Muscle layer of duodenum (tissue), 2 donors: Measurements from ENCODE around the gene DCAF10.
A peak's percentile ranks its signal among the peaks of the same experiment; 100 is the strongest.
"Not testable (repeated sequence)": the region's sequence is repeated elsewhere in the genome, so short reads cannot be mapped to it uniquely, and the experiment has no call there.

Source experiments
- H3K27ac ChIP-seq: one replicate; pipeline ENCODE4 v1.7.0; 2013; ENCODE audit warnings: mild to moderate bottlenecking, low read length
- H3K27me3 ChIP-seq: one replicate; pipeline ENCODE4 v1.7.0; 2013; ENCODE audit warnings: low read depth, mild to moderate bottlenecking, control low read depth, low read length
- H3K36me3 ChIP-seq, 2 donors: one replicate each; pipeline ENCODE4 v1.7.0; 2013; ENCODE audit warnings: low read length in 2 of 2, control low read depth in 1 of 2, mild to moderate bottlenecking in 1 of 2; ENCODE audit not compliant: insufficient read depth in 2 of 2, control insufficient read depth in 1 of 2
- H3K4me1 ChIP-seq, 2 donors: one replicate each; pipeline ENCODE4 v1.7.0; 2013; ENCODE audit warnings: low read length in 2 of 2, mild to moderate bottlenecking in 2 of 2, control low read depth in 1 of 2, moderate library complexity in 1 of 2; ENCODE audit not compliant: insufficient read depth in 2 of 2, control insufficient read depth in 1 of 2
- H3K4me3 ChIP-seq, 2 donors: one replicate each; pipeline ENCODE4 v1.7.0; 2013; ENCODE audit warnings: low read length in 2 of 2, low read depth in 1 of 2, mild to moderate bottlenecking in 1 of 2
- H3K9me3 ChIP-seq, 2 donors: one replicate each; pipeline ENCODE4 v1.7.0; 2013; ENCODE audit warnings: low read length in 2 of 2, control low read depth in 1 of 2, mild to moderate bottlenecking in 1 of 2; ENCODE audit not compliant: control insufficient read depth in 1 of 2
- donor health status: healthy.

DCAF10 gene

DNA sequence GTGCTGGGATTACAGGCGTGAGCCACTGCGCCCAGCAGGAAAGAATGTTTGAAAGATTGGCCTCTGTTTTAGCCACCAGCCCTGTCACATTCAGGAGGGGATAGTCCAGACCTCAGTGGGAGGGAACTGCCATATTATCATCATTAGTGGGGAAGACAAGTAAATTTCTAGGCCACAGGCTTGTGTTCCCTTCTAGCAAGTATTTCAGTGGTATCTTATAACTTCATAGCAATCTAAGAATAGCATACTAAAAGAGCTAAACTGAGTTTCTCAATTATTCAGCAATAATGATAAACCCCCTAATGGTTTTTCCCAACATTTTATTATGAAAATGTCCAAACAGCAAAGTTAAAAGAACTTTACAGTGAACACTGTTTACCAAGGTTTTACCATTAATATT is 73.4 kb downstream of the DCAF10 start:
- no peaks in the 10 kb centered on the region for H3K36me3 ChIP-seq
- no peaks in the 10 kb centered on the region for H3K4me1 ChIP-seq
- H3K27me3 ChIP-seq, result no peaks in the 10 kb centered on the region
- no peak overlapping the region for H3K4me3 ChIP-seq
- H3K27ac ChIP-seq, result no peak overlapping the region
- H3K9me3 ChIP-seq, result no peaks in the 10 kb centered on the region

- Histone ChIP-seq H3K4me3 (no peak overlapping the region), H3K27ac (no peak overlapping the region), H3K36me3 (peaks cover 4 to 8% of the 10 kb centered on the region in 2 donors), H3K9me3 (no peaks in the 10 kb centered on the region), H3K4me1 (no peaks in the 10 kb centered on the region), H3K27me3 (no peaks in the 10 kb centered on the region)
These were observed 75.8 kb downstream of the DCAF10 start for GRCh38 chr9:37876376-37876775.

DNA sequence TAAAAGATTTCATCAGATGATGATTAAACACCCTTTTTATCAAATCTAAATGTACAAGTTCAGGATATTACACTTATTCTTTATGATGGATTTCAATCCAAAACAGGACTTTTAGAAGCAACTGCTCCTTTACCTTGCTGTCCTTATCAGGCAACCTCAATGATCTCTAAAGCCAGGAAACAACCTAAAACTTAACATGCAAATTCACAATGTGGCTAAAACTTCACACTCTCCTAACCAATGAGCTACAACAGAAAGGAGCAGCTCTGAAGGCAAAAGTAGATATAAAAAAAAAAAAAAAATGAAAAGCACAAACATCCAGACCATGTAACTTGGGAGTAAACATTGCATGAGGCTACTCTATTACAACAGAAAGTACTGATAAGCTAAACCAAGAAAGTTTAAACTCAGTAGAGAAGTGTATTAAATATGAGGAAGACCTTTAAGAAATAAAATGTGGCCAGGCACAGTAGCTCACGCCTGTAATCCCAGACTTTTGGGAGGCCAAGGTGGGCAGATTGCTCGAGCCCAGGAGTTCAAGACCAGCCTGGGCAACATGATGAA is 80.4 kb downstream of the DCAF10 start:
- Histone ChIP-seq H3K4me1 (no peaks in the 10 kb centered on the region), H3K4me3 (no peak overlapping the region), H3K27ac (no peak overlapping the region), H3K36me3 (peaks cover 4 to 21% of the 10 kb centered on the region in 2 donors), H3K27me3 (no peaks in the 10 kb centered on the region), H3K9me3 (no peaks in the 10 kb centered on the region)

DNA sequence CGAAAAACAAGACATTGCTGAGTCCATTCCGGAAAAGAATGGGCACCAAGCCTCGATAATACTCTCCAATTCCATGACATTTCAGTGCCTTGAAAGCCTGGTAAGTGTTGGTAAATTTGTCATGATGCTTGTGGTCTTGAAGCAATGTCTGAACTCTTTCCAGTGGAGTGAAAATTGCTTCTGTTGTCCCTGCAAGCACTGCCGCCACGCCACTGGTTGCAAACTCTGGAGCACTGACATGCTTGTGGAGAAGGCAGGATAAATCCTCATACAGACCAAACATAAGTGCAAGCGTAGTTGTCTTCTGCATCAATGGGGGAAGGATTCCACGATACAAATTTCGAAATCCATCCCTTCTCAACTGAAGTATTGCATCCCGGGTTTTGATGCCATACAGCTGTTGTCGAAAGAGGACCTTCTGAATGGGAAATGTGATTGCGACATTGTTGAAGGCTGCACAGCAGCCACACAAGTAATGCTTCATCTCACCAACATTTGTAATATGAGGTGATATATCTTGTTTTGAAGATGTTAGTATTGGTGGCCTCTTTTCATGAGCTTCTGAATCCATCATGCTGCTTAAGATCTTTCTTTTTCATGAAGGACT is 87.5 kb downstream of the DCAF10 start:
- H3K27ac ChIP-seq, H3K4me1 ChIP-seq, H3K9me3 ChIP-seq, H3K4me3 ChIP-seq, H3K27me3 ChIP-seq: not testable (repeated sequence)
- H3K36me3 ChIP-seq, result peaks cover 15 to 24% of the 10 kb centered on the region in 2 donors

GRCh38 chr9:37889536-37889935 is 88.9 kb downstream of the DCAF10 start:
- no peak overlapping the region for H3K4me3 ChIP-seq
- no peaks in the 10 kb centered on the region for H3K27me3 ChIP-seq
- H3K4me1 ChIP-seq, result no peaks in the 10 kb centered on the region
- H3K36me3 ChIP-seq, result peaks cover 25 to 36% of the 10 kb centered on the region in 2 donors
- no peak overlapping the region for H3K27ac ChIP-seq
- H3K9me3 ChIP-seq, result no peaks in the 10 kb centered on the region

GRCh38 chr9:37891042-37891441 is 90.4 kb downstream of the DCAF10 start:
- H3K4me3 ChIP-seq, H3K9me3 ChIP-seq, H3K27ac ChIP-seq, H3K4me1 ChIP-seq, H3K27me3 ChIP-seq: not testable (repeated sequence)
- H3K36me3 ChIP-seq, result peaks cover 32 to 33% of the 10 kb centered on the region in 2 donors

- Histone ChIP-seq H3K27ac (no peak overlapping the region), H3K4me3 (no peak overlapping the region), H3K27me3 (no peaks in the 10 kb centered on the region), H3K4me1 (no peaks in the 10 kb centered on the region), H3K36me3 (peaks cover 35 to 38% of the 10 kb centered on the region in 2 donors), H3K9me3 (no peaks in the 10 kb centered on the region)
These were observed 91.5 kb downstream of the DCAF10 start for GRCh38 chr9:37892063-37892462.

- no peaks in the 10 kb centered on the region for H3K27me3 ChIP-seq
- H3K4me3 ChIP-seq, result no peak overlapping the region
- H3K27ac ChIP-seq, result no peak overlapping the region
- peaks cover 34 to 40% of the 10 kb centered on the region in 2 donors for H3K36me3 ChIP-seq
- no peaks in the 10 kb centered on the region for H3K9me3 ChIP-seq
- peaks cover 0 to 7% of the 10 kb centered on the region in 2 donors for H3K4me1 ChIP-seq
These were observed 97.1 kb downstream of the DCAF10 start for GRCh38 chr9:37897665-37898064.

DNA sequence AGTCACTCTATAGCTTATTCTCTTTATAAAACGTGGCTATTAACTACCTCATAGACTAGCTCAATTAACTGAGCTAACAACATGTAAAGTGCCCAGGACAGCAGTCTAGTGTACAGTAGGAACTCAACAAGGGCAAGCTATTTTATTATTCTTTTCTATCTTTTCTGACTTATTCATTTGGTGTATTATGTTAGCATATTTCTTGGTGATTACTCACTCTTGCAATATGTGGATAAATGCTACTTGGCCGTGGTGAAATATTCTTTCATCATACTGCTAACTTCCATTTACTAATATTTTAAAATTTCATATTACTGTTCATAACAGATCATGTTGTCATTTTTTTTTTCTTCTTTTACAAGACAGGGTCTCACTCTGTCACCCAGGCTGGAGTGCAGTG is 98.4 kb downstream of the DCAF10 start:
- H3K27ac ChIP-seq, result no peak overlapping the region
- H3K9me3 ChIP-seq, result no peaks in the 10 kb centered on the region
- no peaks in the 10 kb centered on the region for H3K27me3 ChIP-seq
- peaks cover 23 to 27% of the 10 kb centered on the region in 2 donors for H3K36me3 ChIP-seq
- H3K4me3 ChIP-seq, result no peak overlapping the region
- peaks cover 0 to 16% of the 10 kb centered on the region in 2 donors for H3K4me1 ChIP-seq

- H3K27ac ChIP-seq, result peak overlapping the region; percentile 7
- H3K36me3 ChIP-seq, result peaks cover 9 to 13% of the 10 kb centered on the region in 2 donors
- peak overlapping the region in 1 of 2 donors; percentile 97 for H3K4me3 ChIP-seq
- no peaks in the 10 kb centered on the region for H3K27me3 ChIP-seq
- H3K4me1 ChIP-seq, result peaks cover 0 to 22% of the 10 kb centered on the region in 2 donors
- H3K9me3 ChIP-seq, result no peaks in the 10 kb centered on the region
These were observed 101.5 kb downstream of the DCAF10 start for GRCh38 chr9:37902131-37902530.

DNA sequence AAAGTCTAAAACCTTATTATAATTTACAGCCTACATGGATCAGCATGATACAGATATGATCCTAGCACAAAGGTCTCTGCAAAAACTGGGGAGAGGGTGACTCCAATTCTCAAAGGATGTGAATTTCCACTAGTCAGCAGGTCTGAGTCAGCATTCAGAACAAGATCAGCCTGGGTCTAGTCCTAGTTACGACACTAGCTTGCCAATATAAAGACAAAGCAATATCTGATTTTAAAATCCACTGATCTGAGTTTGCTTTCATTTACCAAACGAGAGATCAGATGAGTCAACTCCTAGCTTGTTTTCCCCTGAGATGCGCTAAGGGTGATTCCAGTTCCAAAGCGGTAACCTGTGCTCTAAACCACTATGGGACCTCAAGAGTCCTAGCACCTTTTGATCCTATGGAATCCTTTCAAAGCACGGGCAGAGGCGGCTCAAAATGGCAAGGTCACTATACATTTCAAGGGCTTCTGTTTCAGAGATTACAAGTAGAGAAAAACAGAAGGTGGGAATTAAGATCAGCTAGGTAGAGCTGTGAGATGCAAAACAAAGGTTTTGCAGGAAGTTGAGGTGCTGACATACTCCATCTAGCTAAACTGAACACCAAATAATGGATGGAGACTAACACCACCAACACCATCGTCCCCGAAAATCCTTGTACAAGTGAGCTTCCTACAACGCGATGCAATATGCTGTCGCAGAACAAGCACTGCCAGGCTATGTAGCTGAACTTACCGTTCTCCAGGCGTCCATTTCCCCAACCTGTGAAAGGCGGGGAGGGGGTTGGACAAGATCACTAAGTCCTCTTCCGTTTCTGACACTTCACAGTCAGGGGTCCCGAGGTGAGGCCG is 102.4 kb downstream of the DCAF10 start:
- H3K27me3 ChIP-seq, result no peaks in the 10 kb centered on the region
- peaks cover 8 to 9% of the 10 kb centered on the region in 2 donors for H3K36me3 ChIP-seq
- peaks cover 0 to 22% of the 10 kb centered on the region in 2 donors for H3K4me1 ChIP-seq
- H3K27ac ChIP-seq, result peak overlapping the region; percentile 84
- no peaks in the 10 kb centered on the region for H3K9me3 ChIP-seq
- peak overlapping the region; percentile 89 to 97 for H3K4me3 ChIP-seq
